ENCODE data around the gene KCNAB1. TPM values are rescaled to one million over a fixed set of nuclear protein-coding genes. Genes with fewer than 3 reads are reported as not detected.

Gene KCNAB1
- total RNA-seq, 1 donor from 2014 or later: 0.21 TPM

DNA sequence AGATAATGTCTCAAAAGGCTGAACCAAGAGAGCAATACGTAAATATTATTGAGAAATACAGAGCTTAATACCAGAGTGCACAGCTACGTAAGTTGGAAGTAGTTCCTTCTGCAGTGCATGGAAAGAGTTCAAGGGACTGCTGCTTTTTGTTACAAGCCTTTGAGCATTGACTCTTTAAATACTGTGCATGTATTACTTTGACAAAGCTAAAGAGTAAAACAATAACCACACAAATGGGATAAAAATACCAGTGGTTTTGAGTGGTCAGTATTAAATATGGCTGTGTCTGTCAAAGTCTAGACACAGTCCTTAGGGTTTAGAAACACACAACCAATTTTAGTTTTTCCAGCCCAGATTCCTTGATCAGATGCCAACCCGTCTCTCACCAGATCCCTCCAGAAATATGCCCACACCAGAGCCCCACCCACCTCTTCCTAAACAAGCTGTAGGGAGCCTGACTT is 372.5 kb downstream of the KCNAB1 start:
- Mint-ChIP-seq H3K4me3 (ENCODE audit: unreplicated experiment) (no peak overlapping the region), H3K9me3 (ENCODE audit: unreplicated experiment) (no peaks in the 10 kb centered on the region), H3K27me3 (ENCODE audit: unreplicated experiment) (no peaks in the 10 kb centered on the region), H3K4me1 (ENCODE audit: unreplicated experiment) (peaks cover 47% of the 10 kb centered on the region), H3K27ac (ENCODE audit: unreplicated experiment) (peak overlapping the region; percentile 78), H3K36me3 (ENCODE audit: unreplicated experiment) (no peaks in the 10 kb centered on the region)
- DNase-seq (ENCODE audit: extremely low spot score, unreplicated experiment): peak; percentile 85
- TF ChIP-seq, protein P1, sequence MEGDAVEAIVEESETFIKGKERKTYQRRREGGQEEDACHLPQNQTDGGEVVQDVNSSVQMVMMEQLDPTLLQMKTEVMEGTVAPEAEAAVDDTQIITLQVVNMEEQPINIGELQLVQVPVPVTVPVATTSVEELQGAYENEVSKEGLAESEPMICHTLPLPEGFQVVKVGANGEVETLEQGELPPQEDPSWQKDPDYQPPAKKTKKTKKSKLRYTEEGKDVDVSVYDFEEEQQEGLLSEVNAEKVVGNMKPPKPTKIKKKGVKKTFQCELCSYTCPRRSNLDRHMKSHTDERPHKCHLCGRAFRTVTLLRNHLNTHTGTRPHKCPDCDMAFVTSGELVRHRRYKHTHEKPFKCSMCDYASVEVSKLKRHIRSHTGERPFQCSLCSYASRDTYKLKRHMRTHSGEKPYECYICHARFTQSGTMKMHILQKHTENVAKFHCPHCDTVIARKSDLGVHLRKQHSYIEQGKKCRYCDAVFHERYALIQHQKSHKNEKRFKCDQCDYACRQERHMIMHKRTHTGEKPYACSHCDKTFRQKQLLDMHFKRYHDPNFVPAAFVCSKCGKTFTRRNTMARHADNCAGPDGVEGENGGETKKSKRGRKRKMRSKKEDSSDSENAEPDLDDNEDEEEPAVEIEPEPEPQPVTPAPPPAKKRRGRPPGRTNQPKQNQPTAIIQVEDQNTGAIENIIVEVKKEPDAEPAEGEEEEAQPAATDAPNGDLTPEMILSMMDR (IDR thresholded peaks at IDR 0.05): no peak

GRCh38 chr3:156493887-156494286 is 373.5 kb downstream of the KCNAB1 start:
- Mint-ChIP-seq H3K4me1 (ENCODE audit: unreplicated experiment) (peaks cover 55% of the 10 kb centered on the region), H3K9me3 (ENCODE audit: unreplicated experiment) (peaks cover 3% of the 10 kb centered on the region), H3K27ac (ENCODE audit: unreplicated experiment) (peak overlapping the region; percentile 78), H3K4me3 (ENCODE audit: unreplicated experiment) (no peak overlapping the region), H3K36me3 (ENCODE audit: unreplicated experiment) (no peaks in the 10 kb centered on the region), H3K27me3 (ENCODE audit: unreplicated experiment) (no peaks in the 10 kb centered on the region)
- TF ChIP-seq, protein P1 (IDR thresholded peaks at IDR 0.05): no peak
- DNase-seq (ENCODE audit: extremely low spot score, unreplicated experiment): no peak

GRCh38 chr3:156495816-156496215 is 375.4 kb downstream of the KCNAB1 start:
- DNase-seq (ENCODE audit: extremely low spot score, unreplicated experiment): no peak
- TF ChIP-seq, protein P1 (IDR thresholded peaks at IDR 0.05): no peak
- Mint-ChIP-seq H3K27ac (ENCODE audit: unreplicated experiment) (no peak overlapping the region), H3K36me3 (ENCODE audit: unreplicated experiment) (no peaks in the 10 kb centered on the region), H3K4me3 (ENCODE audit: unreplicated experiment) (no peak overlapping the region), H3K27me3 (ENCODE audit: unreplicated experiment) (no peaks in the 10 kb centered on the region), H3K4me1 (ENCODE audit: unreplicated experiment) (peaks cover 55% of the 10 kb centered on the region), H3K9me3 (ENCODE audit: unreplicated experiment) (peaks cover 3% of the 10 kb centered on the region)

- Mint-ChIP-seq H3K27me3 (ENCODE audit: unreplicated experiment) (no peaks in the 10 kb centered on the region), H3K4me3 (ENCODE audit: unreplicated experiment) (no peak overlapping the region)
- DNase-seq (ENCODE audit: extremely low spot score, unreplicated experiment): no peak
Observed at GRCh38 chr3:156497326-156497725, 376.9 kb downstream of the KCNAB1 start.

DNA sequence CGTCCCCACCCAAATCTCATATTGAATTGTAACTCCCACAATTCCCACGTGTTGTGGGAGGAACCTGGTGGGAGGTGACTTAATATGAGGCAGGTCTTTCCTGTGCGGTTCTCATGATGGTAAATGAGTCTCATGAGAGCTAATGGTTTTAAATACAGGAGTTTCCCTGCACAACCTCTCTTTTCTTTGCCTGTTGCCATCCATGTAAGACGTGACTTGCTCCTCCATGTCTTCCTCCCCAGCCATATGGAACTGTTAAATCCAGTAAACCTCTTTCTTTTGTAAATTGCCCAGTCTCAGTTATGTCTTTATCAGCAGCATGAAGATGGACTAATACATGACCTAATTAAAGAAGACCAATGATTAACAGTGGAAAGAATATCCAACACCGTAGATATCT is 377.9 kb downstream of the KCNAB1 start:
- H3K4me1 Mint-ChIP-seq (ENCODE audit: unreplicated experiment): peaks cover 46% of the 10 kb centered on the region
- H3K27me3 Mint-ChIP-seq (ENCODE audit: unreplicated experiment): no peaks in the 10 kb centered on the region
- H3K36me3 Mint-ChIP-seq (ENCODE audit: unreplicated experiment): no peaks in the 10 kb centered on the region
- DNase-seq (ENCODE audit: extremely low spot score, unreplicated experiment): no peak
- H3K9me3 Mint-ChIP-seq (ENCODE audit: unreplicated experiment): peaks cover 3% of the 10 kb centered on the region
- TF ChIP-seq, protein P1 (IDR thresholded peaks at IDR 0.05): no peak
- H3K27ac Mint-ChIP-seq (ENCODE audit: unreplicated experiment): peak overlapping the region; percentile 84
- H3K4me3 Mint-ChIP-seq (ENCODE audit: unreplicated experiment): no peak overlapping the region

More at GRCh38 chr3:156497326-156497725, 376.9 kb downstream of the KCNAB1 start:
- peak overlapping the region; percentile 84 for H3K27ac Mint-ChIP-seq (ENCODE audit: unreplicated experiment)
- TF ChIP-seq, protein P1 (IDR thresholded peaks at IDR 0.05): no peak
- peaks cover 3% of the 10 kb centered on the region for H3K9me3 Mint-ChIP-seq (ENCODE audit: unreplicated experiment)
- H3K36me3 Mint-ChIP-seq (ENCODE audit: unreplicated experiment): no peaks in the 10 kb centered on the region
- H3K4me1 Mint-ChIP-seq (ENCODE audit: unreplicated experiment): peaks cover 50% of the 10 kb centered on the region

Measured in osteocyte (in vitro differentiated cells).